Measurements from ENCODE around the gene NPY. TPM values are rescaled to one million over a fixed set of nuclear protein-coding genes. Genes with fewer than 3 reads are reported as not detected.

NPY gene
- total and polyA plus RNA-seq, 8 donors, result 0.30 to 8.8 (median 0.43) TPM; not detected in 4

DNA sequence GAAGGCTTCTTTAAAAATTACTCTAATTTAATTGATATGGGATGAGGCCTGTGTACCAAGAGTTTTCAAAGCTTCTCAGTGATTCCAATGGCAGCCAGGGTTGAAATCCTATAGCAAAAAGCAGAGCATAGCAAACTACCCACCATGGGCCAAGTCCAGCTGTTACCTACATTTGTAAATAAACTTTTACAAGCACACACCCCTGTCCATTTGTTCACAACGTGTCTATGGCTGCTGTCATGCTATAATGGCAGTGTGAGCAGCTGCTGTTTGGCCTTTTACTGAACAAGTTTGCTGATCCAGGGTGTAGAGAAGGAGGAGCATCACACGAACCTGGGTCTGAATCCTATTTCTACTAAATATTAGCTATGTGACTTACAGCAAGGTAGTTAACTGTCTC, 50.0 kb downstream of the NPY start:
- H3K4me3 ChIP-seq, result no peak overlapping the region
- intact Hi-C loops (cut with DNase I), result no loop called here

DNA sequence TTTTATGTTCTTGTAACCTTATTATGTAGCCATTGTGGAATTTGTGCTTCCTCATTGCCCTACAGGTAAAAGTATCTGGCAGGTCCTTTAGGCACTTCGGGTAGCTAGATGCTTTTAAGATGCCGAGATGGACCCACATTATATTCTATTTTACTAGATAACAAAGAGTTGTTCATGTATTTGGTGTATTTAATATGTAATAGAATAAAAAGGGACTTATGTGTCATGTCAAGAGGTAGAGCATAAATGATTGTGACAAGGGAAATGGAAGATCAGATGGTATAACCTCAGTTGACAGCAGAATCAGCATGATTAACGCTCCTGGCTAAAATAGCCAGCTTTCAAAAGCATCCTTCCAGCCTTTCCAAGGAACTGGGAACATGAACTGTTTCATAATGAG, 50.6 kb downstream of the NPY start:
- DNase-seq (no peak), ATAC-seq (no peak)
- TF ChIP-seq CTCF (IDR thresholded peaks at IDR 0.05), result no peak
- Histone ChIP-seq H3K9me3 (no peaks in the 10 kb centered on the region), H3K27me3 (no peaks in the 10 kb centered on the region), H3K36me3 (no peaks in the 10 kb centered on the region), H3K27ac (no peak overlapping the region), H3K4me1 (no peaks in the 10 kb centered on the region), H3K4me3 (no peak overlapping the region)
- intact Hi-C loops (cut with DNase I), result no loop called here

More for the DNA sequence above, 50.0 kb downstream of the NPY start:
- no peaks in the 10 kb centered on the region for H3K4me1 ChIP-seq
- H3K36me3 ChIP-seq, result no peaks in the 10 kb centered on the region
- ATAC-seq, result no peak
- no peak overlapping the region for H3K27ac ChIP-seq
- no peaks in the 10 kb centered on the region for H3K27me3 ChIP-seq
- TF ChIP-seq CTCF (IDR thresholded peaks at IDR 0.05), result no peak
- no peak for DNase-seq
- no peaks in the 10 kb centered on the region for H3K9me3 ChIP-seq

- no peak overlapping the region for H3K27ac ChIP-seq
- no peak for TF ChIP-seq CTCF (IDR thresholded peaks at IDR 0.05)
- no peak overlapping the region for H3K4me3 ChIP-seq
- DNase-seq (no peak), ATAC-seq (no peak)
- H3K36me3 ChIP-seq, result no peaks in the 10 kb centered on the region
- intact Hi-C loops (cut with DNase I), result no loop called here
- H3K27me3 ChIP-seq, result no peaks in the 10 kb centered on the region
- no peaks in the 10 kb centered on the region for H3K4me1 ChIP-seq
- H3K9me3 ChIP-seq, result no peaks in the 10 kb centered on the region
Observed at GRCh38 chr7:24336461-24336860, 52.5 kb downstream of the NPY start.

- Histone ChIP-seq H3K9me3 (no peaks in the 10 kb centered on the region), H3K4me1 (no peaks in the 10 kb centered on the region), H3K27me3 (no peaks in the 10 kb centered on the region), H3K27ac (no peak overlapping the region), H3K4me3 (no peak overlapping the region), H3K36me3 (no peaks in the 10 kb centered on the region)
- ATAC-seq (no peak), DNase-seq (no peak)
- no peak for TF ChIP-seq CTCF (IDR thresholded peaks at IDR 0.05)
- intact Hi-C loops (cut with DNase I), result no loop called here
Observed at GRCh38 chr7:24337180-24337579, 53.2 kb downstream of the NPY start.

- Histone ChIP-seq H3K36me3 (no peaks in the 10 kb centered on the region), H3K27me3 (no peaks in the 10 kb centered on the region), H3K9me3 (no peaks in the 10 kb centered on the region), H3K4me3 (no peak overlapping the region), H3K4me1 (no peaks in the 10 kb centered on the region), H3K27ac (no peak overlapping the region)
- ATAC-seq (no peak), DNase-seq (no peak)
- no peak for TF ChIP-seq CTCF (IDR thresholded peaks at IDR 0.05)
- intact Hi-C loops (cut with DNase I), result no loop called here
Observed at GRCh38 chr7:24339575-24339974, 55.6 kb downstream of the NPY start.
